Activated T-cell treated with anti-CD3 and anti-CD28 coated beads, Interleukin-2, amount 50 U/mL, for 1 hour (primary cell): Measurements from ENCODE around the gene NSMCE3.
A peak's percentile ranks its signal among the peaks of the same experiment; 100 is the strongest.

Experiments
- DNase-seq: peaks from one replicate; pipeline ENCODE4 v3.0.0-alpha.2; 2020

NSMCE3 gene

DNA sequence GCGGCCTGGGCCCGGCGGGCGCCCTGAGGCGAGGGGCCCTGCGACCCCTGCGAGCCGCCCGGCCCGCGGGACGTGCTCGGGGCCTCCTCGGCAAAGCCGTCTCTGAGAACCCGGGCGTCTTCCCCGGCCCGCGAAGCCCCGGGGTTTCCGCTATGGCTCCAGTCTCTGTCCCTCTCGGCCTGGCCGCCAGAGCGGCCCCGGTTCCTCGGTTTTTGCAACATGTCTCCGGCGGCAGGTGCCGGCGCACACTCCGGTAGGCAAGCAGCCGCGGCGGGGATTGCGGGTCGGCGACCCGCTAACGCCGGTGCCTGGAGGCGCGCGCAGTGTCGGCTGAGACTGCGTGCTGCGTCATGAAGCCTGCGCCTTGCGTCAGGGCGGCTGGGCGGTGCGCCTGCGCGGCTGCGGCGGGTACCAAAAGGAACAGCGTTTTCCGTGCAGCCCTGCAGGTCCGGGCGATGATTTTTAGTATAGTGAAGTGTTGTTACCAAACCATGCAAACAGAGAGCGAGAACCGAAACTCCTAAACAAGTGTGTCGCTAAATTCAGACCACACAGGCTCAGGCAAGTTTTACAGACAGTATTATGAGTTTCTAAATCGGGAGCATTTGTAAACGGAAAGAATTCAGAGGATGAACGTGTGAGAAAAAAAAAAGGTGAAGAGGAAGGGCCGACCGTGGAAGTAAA, at the start of gene NSMCE3:
TSS of gene NSMCE3 (minus strand) at position 338 of the 684 bp plus-strand sequence. CDS start at position 221, 117 bp downstream.
- peak; percentile 92 for DNase-seq

GRCh38 chr15:29316422-29316821, 46.8 kb upstream of the NSMCE3 start:
- DNase-seq: no peak

DNA sequence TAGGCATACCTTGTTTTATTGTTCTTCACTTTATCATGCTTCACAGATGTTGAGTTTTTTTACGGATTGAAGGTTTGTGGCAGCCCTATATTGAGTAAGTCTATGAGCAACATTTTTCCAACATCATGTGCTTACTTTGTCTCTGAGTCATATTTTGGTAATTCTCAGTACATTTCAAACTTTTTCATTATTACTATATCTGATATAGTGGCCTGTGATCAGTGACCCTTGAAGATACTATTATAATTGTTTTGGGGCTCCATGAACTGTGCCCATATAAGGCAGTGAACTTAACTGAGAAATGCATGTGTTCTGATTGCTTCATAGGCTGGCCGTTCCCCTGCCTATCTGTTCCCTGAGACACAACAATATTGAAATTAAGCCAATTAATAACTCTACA, 42.8 kb upstream of the NSMCE3 start:
- no peak for DNase-seq

- no peak for DNase-seq
Observed at GRCh38 chr15:29311696-29312095, 42.1 kb upstream of the NSMCE3 start.

- no peak for DNase-seq
Observed at GRCh38 chr15:29309139-29309538, 39.5 kb upstream of the NSMCE3 start.

GRCh38 chr15:29308299-29308698, 38.7 kb upstream of the NSMCE3 start:
- DNase-seq: no peak

DNA sequence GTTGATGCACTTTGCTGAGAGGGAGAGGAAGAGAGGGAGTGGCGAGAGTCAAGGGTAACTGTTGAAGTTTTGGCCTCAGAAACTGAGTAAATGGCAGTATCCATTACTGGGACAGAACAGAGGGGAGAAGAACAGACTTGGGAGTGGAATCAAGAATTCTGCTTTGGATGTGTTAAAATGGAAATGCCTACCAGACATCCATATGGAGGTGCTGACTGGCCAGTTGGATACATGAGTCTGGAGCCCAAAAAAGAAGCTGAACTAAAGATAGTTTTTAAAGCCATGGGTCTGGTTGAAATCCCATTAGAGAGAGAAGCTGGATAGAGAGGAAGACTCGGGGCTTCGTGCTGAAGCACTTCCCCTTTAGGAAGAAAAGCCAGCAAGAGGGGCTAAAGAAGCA, 35.9 kb upstream of the NSMCE3 start:
- no peak for DNase-seq

GRCh38 chr15:29302871-29303270, 33.2 kb upstream of the NSMCE3 start:
- no peak for DNase-seq

DNA sequence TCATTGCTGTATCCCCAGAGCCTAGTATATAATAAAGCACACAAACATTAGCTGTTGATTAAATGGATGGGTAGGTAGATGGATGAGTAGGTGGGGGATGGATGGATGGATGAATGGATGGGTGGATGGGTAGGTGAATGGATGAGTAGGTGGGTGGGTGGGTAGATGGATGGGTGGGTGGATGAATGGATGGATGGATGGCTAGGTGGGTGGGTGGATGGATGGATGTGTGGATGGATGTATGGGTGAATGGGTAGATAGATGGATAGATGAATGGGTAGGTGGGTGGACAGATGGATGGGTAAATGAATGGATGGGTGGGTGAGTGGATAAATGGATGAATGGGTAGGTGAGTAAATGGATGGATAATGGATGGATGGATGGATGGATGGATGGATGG, 30.2 kb upstream of the NSMCE3 start:
- DNase-seq: no peak

DNA sequence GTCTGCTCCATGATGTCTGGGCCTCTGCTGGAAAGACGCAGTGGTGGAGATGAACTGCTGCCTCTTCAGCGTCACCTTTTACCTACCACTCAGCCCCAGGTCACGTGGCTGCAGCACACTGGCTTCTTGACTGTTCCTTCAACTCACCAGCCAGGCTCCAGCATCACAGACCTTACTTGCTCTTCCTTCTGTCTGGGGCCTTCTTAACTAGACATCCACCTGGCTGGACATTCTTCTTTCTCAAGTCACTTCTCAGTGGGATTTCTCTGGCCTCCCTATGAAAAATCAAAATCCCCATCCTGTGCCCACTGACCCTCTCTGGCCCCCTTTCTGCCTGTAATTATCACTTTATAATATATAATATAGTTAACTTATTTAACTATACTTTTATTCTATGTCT, 29.7 kb upstream of the NSMCE3 start:
- DNase-seq: no peak

DNA sequence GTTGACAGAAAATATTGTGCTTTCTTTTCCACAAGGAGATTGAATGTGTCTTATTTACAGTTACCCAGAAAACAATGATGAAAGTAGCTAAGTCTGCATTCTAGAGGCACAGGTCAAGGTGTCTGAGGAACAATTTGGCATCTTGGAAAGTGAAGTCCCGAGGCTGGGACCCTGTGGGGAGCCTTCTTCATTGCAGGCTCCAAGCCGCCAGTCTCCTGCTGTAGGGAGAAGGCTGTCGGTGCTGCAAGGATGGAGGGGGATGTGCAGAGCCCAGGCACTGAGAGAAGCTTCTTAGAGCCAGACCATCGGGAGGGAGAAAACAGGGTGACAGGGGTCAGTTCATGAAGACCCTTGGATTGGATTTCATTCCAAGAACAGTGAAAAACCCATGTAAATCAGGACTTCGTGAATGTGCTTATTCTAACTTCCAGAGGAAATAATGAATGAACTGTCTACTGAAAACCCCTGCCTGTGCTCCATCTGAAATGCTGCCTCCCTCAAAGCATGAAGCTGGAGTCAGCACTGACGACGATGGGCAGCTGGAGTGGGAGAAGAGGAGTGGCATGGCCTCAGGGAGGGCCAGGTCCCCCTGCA, 25.2 kb upstream of the NSMCE3 start:
- DNase-seq: no peak

DNA sequence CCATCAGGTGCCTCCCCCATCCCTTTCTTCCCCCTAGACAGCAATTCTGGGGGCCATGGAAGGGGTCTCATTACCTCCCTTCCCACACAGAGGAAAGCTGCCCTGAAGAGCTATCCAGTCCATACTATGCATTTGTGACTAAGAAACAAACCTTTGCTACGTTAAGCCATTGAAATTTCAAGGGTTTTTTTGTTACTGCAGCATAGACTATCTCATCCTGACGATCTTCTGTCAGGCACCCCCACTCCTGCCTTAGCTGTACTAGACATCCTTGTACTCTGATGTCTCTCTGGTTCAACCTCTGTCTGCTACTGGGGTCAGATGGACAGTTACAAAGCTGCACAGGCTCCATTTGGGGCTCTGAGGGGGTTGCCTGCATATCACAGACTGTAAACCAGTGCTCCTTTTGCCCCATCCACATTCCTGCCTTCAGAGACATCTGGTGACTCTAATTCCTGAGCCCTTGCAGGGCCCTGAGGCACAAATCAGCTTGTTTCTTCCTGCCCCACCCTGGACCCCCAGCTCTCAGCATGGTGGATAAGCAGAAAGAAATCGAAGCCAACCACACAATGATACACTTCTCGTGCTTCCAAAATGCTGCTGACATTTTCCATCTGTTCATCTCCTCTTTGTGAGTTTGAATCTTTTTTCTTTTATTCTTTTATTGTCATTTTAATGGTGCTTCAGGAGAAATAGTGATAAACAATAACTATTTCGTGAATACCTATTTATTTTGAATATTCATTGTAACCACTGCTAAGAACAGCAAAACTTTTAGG, 21.6 kb upstream of the NSMCE3 start:
- DNase-seq: no peak

DNA sequence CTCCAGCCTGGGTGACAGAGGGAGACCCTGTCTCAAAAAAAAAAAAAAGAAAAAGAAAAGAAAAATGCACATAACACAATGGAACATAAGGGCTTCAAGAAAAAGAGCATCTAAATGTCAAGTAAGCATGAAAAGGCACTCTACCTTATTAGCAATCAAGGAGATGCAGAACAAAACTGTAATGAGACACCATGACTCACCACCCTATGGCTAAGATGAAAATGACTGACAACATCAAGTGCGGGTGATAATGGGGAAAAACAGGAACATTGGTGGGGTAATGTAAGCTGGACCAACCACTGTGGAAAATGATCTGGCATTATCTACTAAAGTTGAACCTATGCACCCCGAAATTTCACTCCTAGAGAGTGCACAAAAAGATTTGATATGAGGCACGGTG, 19.6 kb upstream of the NSMCE3 start:
- no peak for DNase-seq

DNA sequence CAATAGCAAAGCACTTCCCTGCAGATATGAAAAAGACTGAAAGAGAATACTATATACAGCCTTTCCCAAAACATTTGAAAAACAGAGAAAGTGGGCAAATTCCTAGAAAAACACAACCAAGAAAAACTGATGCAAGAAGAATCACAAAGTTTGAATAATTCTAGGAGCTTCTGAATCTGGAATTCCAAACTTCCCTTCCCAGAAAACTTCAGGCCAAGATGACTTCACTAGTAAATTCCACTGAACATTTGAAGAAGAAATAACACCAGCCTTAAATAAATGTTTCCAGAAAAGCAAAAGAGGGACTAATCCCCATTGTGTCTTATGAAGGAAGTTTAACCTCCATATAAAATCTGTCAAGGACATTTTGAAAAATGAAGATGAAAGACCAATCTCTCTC, 15.8 kb upstream of the NSMCE3 start:
- no peak for DNase-seq

DNA sequence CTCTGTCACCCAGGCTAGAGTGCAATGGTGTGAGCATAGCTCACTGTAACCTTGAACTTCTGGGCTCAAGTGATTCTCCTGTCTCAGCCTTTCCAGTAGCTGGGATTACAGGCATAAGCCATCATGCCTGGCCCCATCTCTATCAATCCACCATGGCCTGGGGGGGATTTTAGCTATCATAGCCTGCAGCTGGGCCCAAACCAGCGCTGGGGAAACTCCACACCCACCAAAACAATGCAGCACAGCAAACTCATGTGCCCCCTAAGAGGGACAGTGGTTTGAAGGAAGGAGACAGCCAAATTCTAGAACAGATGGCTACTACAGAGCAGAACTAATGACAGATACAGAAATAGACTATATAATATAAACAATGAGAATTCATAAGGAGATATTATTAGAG, 13.8 kb upstream of the NSMCE3 start:
- DNase-seq: no peak

DNA sequence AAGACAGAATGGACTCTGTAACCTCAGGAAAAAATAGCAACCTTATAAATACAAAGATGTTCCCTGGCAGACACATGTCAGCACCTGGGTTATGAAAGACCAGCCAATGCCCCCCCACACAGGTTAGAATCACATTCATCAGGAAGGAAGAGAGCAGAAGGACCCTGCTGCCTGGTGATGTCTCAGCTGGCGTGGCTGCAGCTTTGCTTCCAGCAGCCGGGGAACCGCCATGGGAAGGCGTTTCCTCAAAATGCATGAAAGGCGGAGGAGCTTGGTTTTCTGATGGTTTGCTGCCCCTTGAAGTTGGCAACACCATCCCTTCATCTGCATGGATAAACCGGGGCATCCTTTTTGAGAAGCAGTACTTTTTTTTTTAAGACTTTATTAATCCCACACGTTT, 10.9 kb upstream of the NSMCE3 start:
- DNase-seq: no peak

DNA sequence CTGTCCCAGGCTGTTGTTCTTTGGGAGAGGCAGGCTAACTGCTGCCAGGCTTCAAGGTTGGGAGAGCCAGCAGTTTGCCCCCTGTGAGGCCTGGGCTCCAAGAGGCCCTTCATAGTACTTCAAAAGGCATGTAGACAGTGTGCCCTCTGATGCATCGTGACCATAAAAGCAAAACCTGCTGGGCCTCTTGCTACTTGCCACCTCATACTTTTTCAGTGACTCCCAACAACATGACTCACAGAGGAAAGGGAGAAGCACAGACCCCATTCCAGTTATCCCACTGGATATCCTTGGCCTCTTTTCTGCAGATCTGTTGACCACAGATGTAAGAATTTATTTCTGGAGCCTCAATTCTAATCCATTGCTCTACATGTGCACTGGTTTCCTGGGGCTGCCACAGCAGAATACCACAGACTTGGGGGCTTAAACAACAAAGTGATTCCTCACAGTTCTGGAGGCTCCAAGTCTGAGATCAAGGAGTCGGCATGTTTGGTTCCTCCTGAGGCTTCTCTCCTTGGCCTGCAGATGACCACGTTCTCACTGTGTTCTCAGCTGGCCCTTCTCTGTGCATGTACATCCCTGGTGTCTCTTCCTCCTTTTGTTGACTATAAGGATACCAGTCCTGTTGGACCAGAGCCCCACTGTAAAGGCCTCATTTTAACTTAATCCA, 8.9 kb upstream of the NSMCE3 start:
- no peak for DNase-seq

GRCh38 chr15:29276366-29276765, 6.7 kb upstream of the NSMCE3 start:
- no peak for DNase-seq

DNA sequence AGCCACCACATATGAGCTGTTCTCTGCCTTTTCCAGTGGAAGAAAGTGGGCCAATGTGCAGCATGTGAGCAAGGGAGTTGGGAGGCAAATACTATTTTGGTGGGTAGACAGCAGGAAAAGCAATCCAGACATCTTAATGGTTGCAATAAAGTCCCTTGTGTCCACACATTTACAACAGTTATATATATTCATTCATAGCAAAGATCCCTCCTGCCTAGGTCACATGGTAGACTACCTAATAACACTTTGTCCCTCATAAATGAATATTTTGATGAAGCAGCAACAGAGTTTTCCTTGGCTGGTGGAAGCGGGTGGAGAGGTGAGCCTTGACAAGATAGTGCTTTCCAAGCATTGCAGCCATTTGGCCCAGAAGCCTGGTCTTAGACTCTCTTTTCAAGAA, 6.2 kb upstream of the NSMCE3 start:
- no peak for DNase-seq

DNA sequence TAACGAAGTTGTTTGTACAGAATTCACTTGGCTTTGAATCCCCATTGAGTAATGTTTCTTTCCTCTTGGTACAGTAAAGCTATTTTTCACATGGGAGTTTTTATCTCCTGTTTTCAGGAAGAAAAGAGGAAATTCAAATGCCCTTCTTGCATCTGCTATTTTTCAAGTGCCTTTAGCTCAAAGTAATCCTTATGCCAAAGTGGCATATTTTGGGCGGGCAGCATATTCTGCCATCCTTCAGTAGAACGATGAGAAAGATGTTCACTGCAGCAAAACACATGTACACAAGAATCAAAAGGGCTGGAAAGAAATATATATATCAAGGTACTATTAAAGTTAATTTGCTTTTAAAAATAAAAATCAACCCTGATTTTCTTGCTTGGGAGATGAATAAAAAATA, 5.3 kb upstream of the NSMCE3 start:
- no peak for DNase-seq

DNA sequence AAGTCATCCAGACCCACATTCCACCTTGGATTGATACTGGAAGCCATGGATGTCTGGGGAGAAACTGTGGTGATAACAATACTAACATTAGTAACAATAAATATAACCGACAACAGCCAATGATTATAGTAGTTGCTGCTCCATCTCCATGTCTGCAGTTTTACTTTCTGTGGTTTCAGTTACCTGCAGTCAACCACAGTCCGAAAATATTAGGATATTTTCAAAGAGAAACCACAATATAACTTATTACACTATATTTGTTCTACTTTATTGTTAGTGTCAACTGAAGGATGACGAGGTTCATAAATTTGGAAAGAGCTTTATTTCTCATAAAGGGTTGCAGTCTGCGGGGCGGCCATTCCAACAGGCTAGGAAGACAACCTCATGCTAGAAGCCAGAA, 2.6 kb upstream of the NSMCE3 start:
- DNase-seq: no peak

GRCh38 chr15:29270976-29271375, 1.4 kb upstream of the NSMCE3 start:
- DNase-seq: no peak

DNA sequence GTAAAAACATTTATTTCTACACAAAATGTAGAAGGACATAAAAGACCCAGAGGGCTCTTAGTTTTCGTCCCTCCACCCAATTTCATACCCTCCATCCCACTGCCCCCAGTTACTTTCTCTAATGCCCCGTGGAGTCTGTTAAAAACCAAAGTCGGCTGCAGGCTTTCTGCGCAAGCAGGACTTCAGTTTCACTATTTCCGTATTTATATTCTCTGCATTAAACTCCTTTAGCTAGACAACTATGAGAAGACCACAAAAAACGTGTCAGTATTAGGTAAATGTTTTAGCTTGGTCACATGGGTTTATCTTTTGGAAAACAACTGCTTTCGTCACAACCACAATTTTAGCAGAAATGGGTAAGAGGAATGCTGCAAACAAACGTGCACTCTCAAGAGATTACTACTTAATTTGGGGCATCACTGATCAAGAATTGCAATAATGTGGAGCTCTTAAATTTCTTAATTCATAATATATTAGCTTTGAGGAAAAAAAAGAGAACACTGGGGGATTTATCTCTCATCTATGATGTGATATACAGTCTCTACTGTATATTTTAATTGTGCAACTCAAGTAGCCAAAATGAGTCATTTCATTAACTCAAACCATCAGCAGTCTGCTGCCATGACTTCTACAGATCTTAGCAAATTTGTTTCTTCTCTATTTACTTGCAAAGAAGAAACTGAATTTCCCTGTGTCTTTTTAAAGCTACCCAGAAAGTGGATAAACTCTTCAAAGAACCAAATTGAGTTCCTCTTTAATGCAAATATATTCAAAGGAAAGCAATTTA, 740 bp upstream of the NSMCE3 start:
- DNase-seq: peak; percentile 46
